Upper lobe of left lung (tissue), 6 donors: ENCODE measurements around the gene COA3. TPM values are rescaled to one million over a fixed set of nuclear protein-coding genes. Genes with fewer than 3 reads are reported as not detected.

ENCODE experiments used
- ATAC-seq, 2 donors: fragments of 200-7000 bp; cut with Tn5 transposase; one replicate each; pipeline ENCODE4 v1.9.1; 2022; ENCODE audit warnings: mild to moderate bottlenecking in 2 of 2, moderate library complexity in 2 of 2; ENCODE audit not compliant: low FRiP score in 2 of 2
- DNase-seq, 2 donors: peaks; one replicate each; pipeline ENCODE4 v3.0.0-alpha.2; 2019 to 2020
- H3K27ac ChIP-seq, 4 donors: fragments of 200-600 bp; sonication (generic); one replicate each; pipeline ENCODE4 v1.5.1; 2016 to 2019
- H3K27me3 ChIP-seq, 4 donors: fragments of 200-600 bp; sonication (generic); one replicate each; pipeline ENCODE4 v1.5.1; 2017 to 2019
- H3K36me3 ChIP-seq, 4 donors: fragments of 200-600 bp; sonication (generic); one replicate each; pipeline ENCODE4 v1.5.1; 2016 to 2019
- H3K4me1 ChIP-seq, 4 donors: fragments of 200-600 bp; sonication (generic); one replicate each; pipeline ENCODE4 v1.5.1; 2018 to 2019
- H3K4me3 ChIP-seq, 4 donors: fragments of 200-600 bp; sonication (generic); one replicate each; pipeline ENCODE4 v1.5.1; 2017 to 2019; ENCODE audit warnings: mild to moderate bottlenecking in 2 of 4, moderate library complexity in 1 of 4
- H3K9me3 ChIP-seq, 4 donors: fragments of 200-600 bp; sonication (generic); one replicate each; pipeline ENCODE4 v1.5.1; 2018 to 2019
- CTCF ChIP-seq, 6 experiments: fragments of 450-650 bp in 4 of 6; fragments of 200-600 bp in 2 of 6; sonication (generic) in 2 of 6; IDR thresholded peaks; one replicate each; pipeline ENCODE4 v1.5.1; 2016 to 2019; ENCODE audit warnings: antibody characterized with exemption in 6 of 6
- EP300 ChIP-seq, 4 donors: sonication (generic); formaldehyde crosslinking; IDR thresholded peaks; one replicate each; pipeline ENCODE4 v1.5.1; 2017; ENCODE audit warnings: antibody characterized with exemption in 4 of 4, control low read depth in 2 of 4
- POLR2A ChIP-seq, 4 donors: fragments of 450-650 bp; IDR thresholded peaks; one replicate each; pipeline ENCODE4 v1.5.1; 2016 to 2017; ENCODE audit warnings: antibody characterized with exemption in 4 of 4, mild to moderate bottlenecking in 2 of 4
- POLR2AphosphoS5 ChIP-seq, 2 donors: sonication (generic); formaldehyde crosslinking; IDR thresholded peaks; one replicate each; pipeline ENCODE4 v1.5.1; 2017; ENCODE audit warnings: antibody characterized with exemption in 2 of 2
- WGBS, 2 donors: methylation state at CpG; one replicate each; pipeline ENCODE4 v1.1.5; 2017 to 2018; 5-methylcytosine and 5-hydroxymethylcytosine counted together
- total RNA-seq, 6 donors: library from RNA; depleted of rRNA in 4 of 6; stranded (reverse); fragments of >200 nt in 4 of 6; gene quantifications; one replicate each; pipeline versions ENCODE4 v1.1.0 to v1.2.1, GENCODE V29; 2016 to 2021
- donor health status: DM: no; HTN: no; CAD: no; lungs with moderate emphysema.
- donor health status: DM: no; HTN: yes; CAD: no; lungs with severe emphysema.

The COA3 gene
- total RNA-seq, 6 donors from 2014 or later = 23.3 to 95.3 (median 67.4) TPM

DNA sequence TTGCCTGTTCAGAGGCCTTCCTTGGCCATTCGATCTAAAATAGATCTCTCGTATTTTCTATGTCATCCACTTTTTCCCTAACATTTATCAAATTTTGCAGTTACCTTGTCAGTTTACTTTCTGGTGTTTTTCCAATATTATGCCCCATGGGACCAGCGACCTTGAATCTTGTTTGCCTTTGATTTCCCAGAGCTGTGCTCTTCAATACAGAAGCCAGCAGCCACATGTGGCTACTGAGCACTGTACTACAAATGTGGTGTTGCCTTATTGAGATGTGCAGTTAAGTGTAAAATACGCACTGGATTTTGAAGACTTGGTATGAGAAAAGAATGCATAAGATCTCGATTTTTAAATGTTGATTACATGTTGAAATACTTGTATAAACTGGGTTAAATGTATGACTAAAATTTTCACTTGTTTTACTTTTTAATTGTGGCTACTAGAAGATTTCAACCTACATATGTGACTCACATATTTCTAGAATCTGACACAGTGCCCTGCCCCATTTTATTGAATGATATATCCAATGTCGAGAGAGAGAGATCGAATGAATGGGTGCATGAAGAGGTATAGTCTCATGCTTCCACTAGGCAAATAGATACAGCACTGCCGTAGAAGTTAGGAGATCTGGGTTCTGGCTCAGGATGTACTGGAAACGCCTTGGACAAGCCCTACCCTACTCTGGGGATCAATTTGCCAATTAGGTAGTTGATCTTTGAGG lies 33.9 kb upstream of the COA3 start:
- Histone ChIP-seq H3K27ac (peak overlapping the region; percentile 89 to 95 (median 92)), H3K4me3 (peak overlapping the region; percentile 79 to 98 (median 94)), H3K36me3 (peaks cover 6 to 26% (median 18%) of the 10 kb centered on the region in 4 donors), H3K9me3 (no peaks in the 10 kb centered on the region), H3K27me3 (no peaks in the 10 kb centered on the region), H3K4me1 (peaks cover 19 to 34% (median 23%) of the 10 kb centered on the region in 4 donors)
- 51 to 55% methylated on average over 9 of the region's 9 CpGs for WGBS, 2 donors
- no peak for TF ChIP-seq POLR2A (IDR thresholded peaks at IDR 0.05)
- TF ChIP-seq CTCF (IDR thresholded peaks at IDR 0.05) = no peak
- TF ChIP-seq EP300 (IDR thresholded peaks at IDR 0.05) = no peak
- TF ChIP-seq POLR2AphosphoS5 (IDR thresholded peaks at IDR 0.05) = no peak
- ATAC-seq (peak; percentile 41 to 54), DNase-seq (no peak)

- Histone ChIP-seq H3K27me3 (no peaks in the 10 kb centered on the region), H3K27ac (no peak overlapping the region), H3K9me3 (no peaks in the 10 kb centered on the region), H3K4me1 (peaks cover 19 to 32% (median 23%) of the 10 kb centered on the region in 4 donors), H3K36me3 (peaks cover 4 to 12% (median 6%) of the 10 kb centered on the region in 4 donors), H3K4me3 (no peak overlapping the region)
- TF ChIP-seq EP300 (IDR thresholded peaks at IDR 0.05) = no peak
- no peak for TF ChIP-seq POLR2A (IDR thresholded peaks at IDR 0.05)
- no peak for TF ChIP-seq CTCF (IDR thresholded peaks at IDR 0.05)
- TF ChIP-seq POLR2AphosphoS5 (IDR thresholded peaks at IDR 0.05) = no peak
- ATAC-seq (no peak), DNase-seq (no peak)
Observed at GRCh38 chr17:42830971-42831370, 32.5 kb upstream of the COA3 start.

GRCh38 chr17:42827472-42827871 lies 29.0 kb upstream of the COA3 start:
- no peak overlapping the region for H3K4me3 ChIP-seq
- no peaks in the 10 kb centered on the region for H3K27me3 ChIP-seq
- DNase-seq = no peak
- no peak overlapping the region for H3K27ac ChIP-seq
- peaks cover 18 to 22% (median 19%) of the 10 kb centered on the region in 4 donors for H3K4me1 ChIP-seq
- TF ChIP-seq CTCF (IDR thresholded peaks at IDR 0.05) (no peak), POLR2A (IDR thresholded peaks at IDR 0.05) (no peak), EP300 (IDR thresholded peaks at IDR 0.05) (no peak), POLR2AphosphoS5 (IDR thresholded peaks at IDR 0.05) (no peak)
- ATAC-seq = no peak
- no peaks in the 10 kb centered on the region for H3K9me3 ChIP-seq
- H3K36me3 ChIP-seq = no peaks in the 10 kb centered on the region
- 88 to 96% methylated on average over 1 of the region's 1 CpG for WGBS, 2 donors

DNA sequence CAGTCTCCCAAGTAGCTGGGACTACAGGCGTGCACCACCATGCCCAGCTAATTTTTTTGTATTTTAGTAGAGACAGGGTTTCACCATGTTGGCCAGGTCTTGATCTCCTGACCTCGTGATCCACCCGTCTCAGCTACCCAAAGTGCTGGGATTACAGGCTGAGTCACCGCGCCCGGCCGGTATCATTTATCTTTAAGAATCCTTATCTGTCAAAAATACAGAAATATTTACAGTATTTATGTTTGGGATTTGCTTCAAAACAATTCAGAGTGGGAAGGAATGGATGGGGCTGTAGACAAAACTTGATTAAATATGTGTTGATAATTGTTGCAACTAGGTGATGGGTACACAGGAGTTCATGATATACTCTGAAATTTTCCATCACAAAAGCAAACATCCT lies 22.7 kb upstream of the COA3 start:
- H3K27ac ChIP-seq = no peak overlapping the region
- H3K4me3 ChIP-seq = no peak overlapping the region
- no peaks in the 10 kb centered on the region for H3K27me3 ChIP-seq
- ATAC-seq (no peak), DNase-seq (no peak)
- 88 to 89% methylated on average over 7 of the region's 7 CpGs for WGBS, 2 donors
- H3K36me3 ChIP-seq = peaks cover 21 to 59% (median 49%) of the 10 kb centered on the region in 4 donors
- TF ChIP-seq EP300 (IDR thresholded peaks at IDR 0.05) (no peak), POLR2A (IDR thresholded peaks at IDR 0.05) (no peak), CTCF (IDR thresholded peaks at IDR 0.05) (no peak), POLR2AphosphoS5 (IDR thresholded peaks at IDR 0.05) (no peak)
- peaks cover 15 to 27% (median 18%) of the 10 kb centered on the region in 4 donors for H3K4me1 ChIP-seq
- H3K9me3 ChIP-seq = no peaks in the 10 kb centered on the region
